Activated CD8-positive, alpha-beta T cell treated with anti-CD3 and anti-CD28 coated beads, Interleukin-2, amount 10 ng/mL, durations not matched to agents 7 days and 5 days (primary cell): ENCODE results near the gene LXN. TPM values are rescaled to one million over a fixed set of nuclear protein-coding genes. Genes with fewer than 3 reads are reported as not detected.
"Not testable (repeated sequence)": the region's sequence is repeated elsewhere in the genome, so short reads cannot be mapped to it uniquely, and the experiment has no call there.

Source experiments
- ATAC-seq: fragments of 150-1000 bp; cut with Tn5 transposase; one replicate; pipeline ENCODE4 v1.10.0; 2021; ENCODE audit warnings: moderate library complexity
- CTCF ChIA-PET: fragments of 350-600 bp; sonication (Branson Sonifier 250); formaldehyde crosslinking; loops from one replicate; lab custom pipeline; 2021; ENCODE audit warnings: antibody characterized with exemption; lab: Charles Lee
- POLR2A ChIA-PET: fragments of 350-600 bp; sonication (Branson Sonifier 250); formaldehyde crosslinking; loops from one replicate; lab custom pipeline; 2021; ENCODE audit warnings: antibody characterized with exemption; lab: Charles Lee
- DNase-seq: peaks from one replicate; pipeline ENCODE4 v3.0.0-alpha.2; 2020
- H3K27ac Mint-ChIP-seq: one replicate; pipeline ENCODE4 v1.8.0; 2021; ENCODE audit warnings: mild to moderate bottlenecking, mixed read lengths
- H3K27me3 Mint-ChIP-seq: one replicate; pipeline ENCODE4 v1.8.0; 2021; ENCODE audit warnings: low read depth, mixed read lengths
- H3K36me3 Mint-ChIP-seq: one replicate; pipeline ENCODE4 v1.8.0; 2021; ENCODE audit warnings: low read depth, mixed read lengths
- H3K4me1 Mint-ChIP-seq: one replicate; pipeline ENCODE4 v1.8.0; 2021; ENCODE audit warnings: low read depth, mixed read lengths
- H3K4me3 Mint-ChIP-seq: one replicate; pipeline ENCODE4 v1.8.0; 2021; ENCODE audit warnings: mild to moderate bottlenecking, mixed read lengths
- H3K9me3 Mint-ChIP-seq: one replicate; pipeline ENCODE4 v1.8.0; 2022; ENCODE audit warnings: mixed read lengths; ENCODE audit not compliant: insufficient read depth
- total RNA-seq, 2 experiments: library from RNA; stranded (reverse); gene quantifications; one replicate each; pipeline ENCODE4 v1.2.3, GENCODE V29; 2021

Gene LXN
- total RNA-seq, 2 experiments from 2014 or later, result 8.7 to 9.4 TPM

GRCh38 chr3:158702815-158703481 lies 30.5 kb upstream of the LXN start:
- Mint-ChIP-seq H3K4me3 (no peak overlapping the region), H3K27me3 (no peaks in the 10 kb centered on the region), H3K4me1 (peaks cover 6% of the 10 kb centered on the region), H3K9me3 (no peaks in the 10 kb centered on the region), H3K36me3 (peaks cover 10% of the 10 kb centered on the region), H3K27ac (no peak overlapping the region)
- ChIA-PET POLR2A (no interaction called here), CTCF (interaction anchor here (1.1 kb wide), 1 partner anchor 23 kb away, joined by 3 read pairs; no protein-coding TSS in a partner anchor)
- DNase-seq (no peak), ATAC-seq (no peak)

- H3K36me3 Mint-ChIP-seq, result peaks cover 10% of the 10 kb centered on the region
- H3K27ac Mint-ChIP-seq, result no peak overlapping the region
- DNase-seq (no peak), ATAC-seq (no peak)
- H3K9me3 Mint-ChIP-seq, result no peaks in the 10 kb centered on the region
- H3K4me3 Mint-ChIP-seq, result no peak overlapping the region
- ChIA-PET CTCF (interaction anchor here (0.9 to 2.3 kb wide), 3 partner anchors 26 to 90 kb away, joined by 3 to 8 read pairs (median 8); no protein-coding TSS in a partner anchor), POLR2A (no interaction called here)
- H3K27me3 Mint-ChIP-seq, result no peaks in the 10 kb centered on the region
- H3K4me1 Mint-ChIP-seq, result peaks cover 6% of the 10 kb centered on the region
Measured at GRCh38 chr3:158701420-158702065, 29.1 kb upstream of the LXN start.

GRCh38 chr3:158700559-158700958 lies 28.1 kb upstream of the LXN start:
- Mint-ChIP-seq H3K4me1 (peaks cover 6% of the 10 kb centered on the region), H3K36me3 (peaks cover 10% of the 10 kb centered on the region), H3K27ac (no peak overlapping the region), H3K9me3 (no peaks in the 10 kb centered on the region), H3K27me3 (no peaks in the 10 kb centered on the region), H3K4me3 (no peak overlapping the region)
- ATAC-seq (no peak), DNase-seq (no peak)
- CTCF ChIA-PET, result interaction anchor here (1.0 to 2.3 kb wide), 4 partner anchors 12 to 91 kb away, joined by 3 to 8 read pairs (median 6); no protein-coding TSS in a partner anchor
- POLR2A ChIA-PET, result interaction anchor here (0.6 kb wide), 1 partner anchor 24 kb away, joined by 4 read pairs; no protein-coding TSS in a partner anchor

- ChIA-PET POLR2A (no interaction called here), CTCF (no interaction called here)
- Mint-ChIP-seq H3K27ac (no peak overlapping the region), H3K9me3 (no peaks in the 10 kb centered on the region), H3K27me3 (no peaks in the 10 kb centered on the region), H3K4me1 (no peaks in the 10 kb centered on the region), H3K36me3 (peaks cover 31% of the 10 kb centered on the region), H3K4me3 (no peak overlapping the region)
- no peak for DNase-seq
- no peak for ATAC-seq
Measured at GRCh38 chr3:158696618-158697017, 24.2 kb upstream of the LXN start.

- not testable (repeated sequence) for H3K4me1 Mint-ChIP-seq, H3K27me3 Mint-ChIP-seq, H3K4me3 Mint-ChIP-seq, H3K27ac Mint-ChIP-seq, DNase-seq, H3K9me3 Mint-ChIP-seq, ATAC-seq
- CTCF ChIA-PET, result interaction anchor here (1.4 to 1.7 kb wide), 2 partner anchors 49 to 101 kb away, joined by 4 to 5 read pairs; partner anchors contain the start of gene GFM1
- H3K36me3 Mint-ChIP-seq, result peaks cover 39% of the 10 kb centered on the region
- POLR2A ChIA-PET, result interaction anchor here (0.7 kb wide), 1 partner anchor 11 kb away, joined by 3 read pairs; no protein-coding TSS in a partner anchor
Measured at GRCh38 chr3:158693866-158694456, 21.5 kb upstream of the LXN start.

- DNase-seq (no peak), ATAC-seq (no peak)
- H3K36me3 Mint-ChIP-seq, result peaks cover 12% of the 10 kb centered on the region
- no peak overlapping the region for H3K4me3 Mint-ChIP-seq
- POLR2A ChIA-PET, result no interaction called here
- no peaks in the 10 kb centered on the region for H3K4me1 Mint-ChIP-seq
- H3K9me3 Mint-ChIP-seq, result no peaks in the 10 kb centered on the region
- no peaks in the 10 kb centered on the region for H3K27me3 Mint-ChIP-seq
- CTCF ChIA-PET, result no interaction called here
- no peak overlapping the region for H3K27ac Mint-ChIP-seq
Measured at GRCh38 chr3:158685159-158685558, 12.7 kb upstream of the LXN start.

- Mint-ChIP-seq H3K9me3 (no peaks in the 10 kb centered on the region), H3K27ac (no peak overlapping the region), H3K4me3 (no peak overlapping the region), H3K27me3 (no peaks in the 10 kb centered on the region), H3K4me1 (peaks cover 1% of the 10 kb centered on the region), H3K36me3 (peaks cover 6% of the 10 kb centered on the region)
- ATAC-seq (no peak), DNase-seq (no peak)
- ChIA-PET POLR2A (no interaction called here), CTCF (interaction anchor here (1.1 to 1.4 kb wide), 2 partner anchors 21 to 44 kb away, joined by 3 to 4 read pairs; no protein-coding TSS in a partner anchor)
Measured at GRCh38 chr3:158683230-158683962, 10.9 kb upstream of the LXN start.

GRCh38 chr3:158680861-158681260 lies 8.4 kb upstream of the LXN start:
- ATAC-seq, result no peak
- ChIA-PET POLR2A (no interaction called here), CTCF (interaction anchor here (1.0 kb wide), 1 partner anchor 47 kb away, joined by 3 read pairs; no protein-coding TSS in a partner anchor)

GRCh38 chr3:158679547-158680000 lies 7.1 kb upstream of the LXN start:
- ATAC-seq (no peak), DNase-seq (no peak)
- POLR2A ChIA-PET, result interaction anchor here (0.6 kb wide), 1 partner anchor 28 kb away, joined by 3 read pairs; no protein-coding TSS in a partner anchor
- no peak overlapping the region for H3K27ac Mint-ChIP-seq
- peaks cover 9% of the 10 kb centered on the region for H3K36me3 Mint-ChIP-seq
- CTCF ChIA-PET, result interaction anchor here (0.6 to 1.4 kb wide), 4 partner anchors 20 to 921 kb away, joined by 3 to 5 read pairs (median 4); partner anchors contain the start of gene GFM1
- H3K4me3 Mint-ChIP-seq, result no peak overlapping the region
- H3K9me3 Mint-ChIP-seq, result no peaks in the 10 kb centered on the region
- H3K27me3 Mint-ChIP-seq, result no peaks in the 10 kb centered on the region
- peaks cover 1% of the 10 kb centered on the region for H3K4me1 Mint-ChIP-seq

More at GRCh38 chr3:158680861-158681260, 8.4 kb upstream of the LXN start:
- H3K9me3 Mint-ChIP-seq, result no peaks in the 10 kb centered on the region
- H3K27me3 Mint-ChIP-seq, result no peaks in the 10 kb centered on the region
- no peak overlapping the region for H3K27ac Mint-ChIP-seq
- peaks cover 10% of the 10 kb centered on the region for H3K36me3 Mint-ChIP-seq
- H3K4me3 Mint-ChIP-seq, result no peak overlapping the region
- peaks cover 1% of the 10 kb centered on the region for H3K4me1 Mint-ChIP-seq
- DNase-seq, result no peak

- peaks cover 10% of the 10 kb centered on the region for H3K36me3 Mint-ChIP-seq
- ChIA-PET CTCF (interaction anchor here (1.1 to 1.4 kb wide), 2 partner anchors 19 to 34 kb away, joined by 5 read pairs; partner anchors contain the start of gene GFM1), POLR2A (no interaction called here)
- no peaks in the 10 kb centered on the region for H3K27me3 Mint-ChIP-seq
- no peak overlapping the region for H3K27ac Mint-ChIP-seq
- no peak overlapping the region for H3K4me3 Mint-ChIP-seq
- DNase-seq, result no peak
- no peaks in the 10 kb centered on the region for H3K9me3 Mint-ChIP-seq
- ATAC-seq, result no peak
- H3K4me1 Mint-ChIP-seq, result peaks cover 1% of the 10 kb centered on the region
Measured at GRCh38 chr3:158678687-158679086, 6.2 kb upstream of the LXN start.

GRCh38 chr3:158671821-158672214 lies 630 bp downstream of the LXN start:
- no peak for ATAC-seq
- H3K36me3 Mint-ChIP-seq, result peaks cover 32% of the 10 kb centered on the region
- no peak for DNase-seq
- H3K27ac Mint-ChIP-seq, result peak overlapping the region; percentile 93
- H3K4me3 Mint-ChIP-seq, result peak overlapping the region; percentile 91
- no peaks in the 10 kb centered on the region for H3K9me3 Mint-ChIP-seq
- H3K27me3 Mint-ChIP-seq, result no peaks in the 10 kb centered on the region
- peaks cover 29% of the 10 kb centered on the region for H3K4me1 Mint-ChIP-seq
- CTCF ChIA-PET, result interaction anchor here (0.7 to 6.2 kb wide), 10 partner anchors 8 to 133 kb away, joined by 3 to 61 read pairs (median 4); partner anchors contain the start of gene GFM1
- POLR2A ChIA-PET, result interaction anchor here (1.0 to 1.6 kb wide), 3 partner anchors 11 to 130 kb away, joined by 3 to 6 read pairs (median 5); partner anchors contain the start of genes GFM1 and MFSD1
